HG02588 (cell line): Measurements from ENCODE around the gene TCP11L1.
"Not testable (repeated sequence)": the region's sequence is repeated elsewhere in the genome, so short reads cannot be mapped to it uniquely, and the experiment has no call there.

ENCODE experiments used
- ATAC-seq: cut with Tn5 transposase; IDR thresholded peaks from one replicate; pipeline ENCODE4 v1.9.1; 2021; ENCODE audit warnings: mild to moderate bottlenecking, moderate library complexity; ENCODE audit not compliant: unreplicated experiment

Gene TCP11L1

DNA sequence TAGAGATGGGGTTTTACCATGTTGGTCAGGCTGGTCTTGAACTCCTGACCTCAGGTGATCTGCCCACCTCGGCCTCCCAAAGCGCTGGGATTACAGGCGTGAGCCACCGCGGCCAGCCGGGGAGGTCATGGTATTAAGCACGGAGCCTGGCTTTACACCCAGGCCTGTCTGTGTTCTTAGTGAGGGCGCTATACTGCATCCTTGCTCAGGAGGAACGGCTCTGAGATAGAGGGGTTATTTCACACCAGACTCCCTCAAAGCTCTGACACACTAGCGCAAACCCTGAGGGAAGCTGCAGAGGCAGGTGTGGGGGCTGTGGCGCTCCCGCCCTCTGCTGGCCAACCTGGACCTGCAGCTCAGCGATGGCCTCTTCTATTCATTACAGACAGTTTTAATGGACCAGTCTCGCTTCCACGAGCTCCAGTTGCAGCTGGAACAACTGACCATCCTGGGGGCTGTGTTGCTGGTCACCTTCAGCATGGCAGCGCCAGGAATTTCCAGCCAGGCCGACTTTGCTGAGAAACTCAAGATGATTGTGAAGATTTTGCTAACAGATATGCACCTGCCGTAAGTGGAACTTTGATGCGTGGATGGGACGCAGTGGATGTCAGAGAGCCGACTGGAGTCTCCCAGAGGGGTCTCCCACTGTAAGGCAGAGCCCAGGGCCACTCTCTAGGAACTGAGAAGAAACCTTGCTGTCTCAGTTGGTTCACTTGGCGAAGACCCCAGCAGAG lies 26.2 kb downstream of the TCP11L1 start:
- ATAC-seq = peak; percentile 58

GRCh38 chr11:33067294-33067693 lies 27.9 kb downstream of the TCP11L1 start:
- ATAC-seq = no peak

- no peak for ATAC-seq
These were observed 29.4 kb downstream of the TCP11L1 start for GRCh38 chr11:33068611-33069340.

GRCh38 chr11:33072465-33072864 lies 33.1 kb downstream of the TCP11L1 start:
- no peak for ATAC-seq

- ATAC-seq = no peak
These were observed 44.5 kb downstream of the TCP11L1 start for GRCh38 chr11:33083918-33084317.

- ATAC-seq = no peak
These were observed 46.6 kb downstream of the TCP11L1 start for GRCh38 chr11:33086017-33086416.

DNA sequence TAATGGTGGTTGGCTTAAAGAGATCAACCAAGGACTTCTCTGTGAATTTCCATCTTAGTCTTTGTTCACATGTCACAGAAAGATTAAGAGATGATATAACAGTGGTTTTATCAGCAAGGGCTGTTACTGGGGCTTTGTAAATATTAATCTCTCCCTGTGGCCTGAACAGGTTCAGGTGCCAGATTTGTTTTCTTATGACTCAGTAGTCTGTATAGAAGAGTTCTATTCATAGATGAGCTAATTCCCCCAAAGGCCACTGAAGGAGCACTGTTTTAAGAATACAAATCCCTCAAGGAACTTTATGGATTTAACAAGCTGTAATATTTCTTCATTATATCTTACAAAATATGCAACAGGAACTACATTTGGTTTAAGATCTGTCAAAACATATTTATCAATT lies 50.4 kb downstream of the TCP11L1 start:
- ATAC-seq = no peak

GRCh38 chr11:33094157-33094556 lies 54.8 kb downstream of the TCP11L1 start:
- ATAC-seq = no peak

GRCh38 chr11:33103836-33104235 lies 64.5 kb downstream of the TCP11L1 start:
- ATAC-seq = no peak

- no peak for ATAC-seq
These were observed 70.0 kb downstream of the TCP11L1 start for GRCh38 chr11:33109294-33109895.

GRCh38 chr11:33110083-33110482 lies 70.7 kb downstream of the TCP11L1 start:
- ATAC-seq = no peak

GRCh38 chr11:33116535-33116934 lies 77.2 kb downstream of the TCP11L1 start:
- no peak for ATAC-seq

DNA sequence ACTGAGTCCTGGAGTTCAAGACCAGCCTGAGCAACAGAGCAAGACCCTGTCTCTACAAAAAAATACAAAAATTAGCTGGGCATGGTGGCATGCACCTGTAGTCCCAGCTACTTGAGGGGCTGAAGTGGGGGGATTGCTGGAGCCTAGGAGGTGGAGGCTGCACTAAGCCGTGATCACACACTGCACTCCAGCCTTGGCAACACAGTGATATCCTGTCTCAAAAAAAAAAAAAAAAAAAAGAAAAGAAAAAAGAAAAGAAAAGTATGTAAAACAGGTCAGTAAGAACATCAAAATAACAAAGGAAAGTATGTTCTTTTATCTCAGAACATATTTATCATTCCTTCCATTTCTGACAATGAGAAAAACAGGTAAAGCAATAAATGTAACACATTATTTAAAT lies 83.3 kb downstream of the TCP11L1 start:
- ATAC-seq = not testable (repeated sequence)
